ENCODE data around the gene TELO2.

Gene TELO2

GRCh38 chr16:1446296-1447080 is 46.7 kb upstream of the TELO2 start:
- TF ChIP-seq CTCF (IDR thresholded peaks at IDR 0.05; ENCODE audit: low read depth, low read length) = no peak
- no peak for DNase-seq (ENCODE audit: low read depth in 2 of 2)

GRCh38 chr16:1447965-1448364 is 45.2 kb upstream of the TELO2 start:
- no peak for DNase-seq (ENCODE audit: low read depth in 2 of 2)
- H3K4me3 ChIP-seq (replicated peaks in 1 of 2; ENCODE audit: low read depth in 2 of 2, low read length in 2 of 2) = no peak overlapping the region
- no peak for TF ChIP-seq CTCF (IDR thresholded peaks at IDR 0.05; ENCODE audit: low read depth, low read length)

More at GRCh38 chr16:1446296-1447080, 46.7 kb upstream of the TELO2 start:
- no peak overlapping the region for H3K4me3 ChIP-seq (replicated peaks in 1 of 2; ENCODE audit: low read depth in 2 of 2, low read length in 2 of 2)

- no peak for TF ChIP-seq CTCF (IDR thresholded peaks at IDR 0.05; ENCODE audit: low read depth, low read length)
- no peak overlapping the region for H3K4me3 ChIP-seq (replicated peaks in 1 of 2; ENCODE audit: low read depth in 2 of 2, low read length in 2 of 2)
- no peak for DNase-seq (ENCODE audit: low read depth in 2 of 2)
These were observed 44.5 kb upstream of the TELO2 start for GRCh38 chr16:1448536-1449116.

- no peak for DNase-seq (ENCODE audit: low read depth in 2 of 2)
- no peak for TF ChIP-seq CTCF (IDR thresholded peaks at IDR 0.05; ENCODE audit: low read depth, low read length)
- H3K4me3 ChIP-seq (replicated peaks in 1 of 2; ENCODE audit: low read depth in 2 of 2, low read length in 2 of 2) = no peak overlapping the region
These were observed 43.9 kb upstream of the TELO2 start for GRCh38 chr16:1449201-1449788.

- TF ChIP-seq CTCF (IDR thresholded peaks at IDR 0.05; ENCODE audit: low read depth, low read length) = no peak
- no peak for DNase-seq (ENCODE audit: low read depth in 2 of 2)
These were observed 42.9 kb upstream of the TELO2 start for GRCh38 chr16:1450218-1450617.

GRCh38 chr16:1450841-1451240 is 42.3 kb upstream of the TELO2 start:
- no peak overlapping the region for H3K4me3 ChIP-seq (replicated peaks in 1 of 2; ENCODE audit: low read depth in 2 of 2, low read length in 2 of 2)
- no peak for DNase-seq (ENCODE audit: low read depth in 2 of 2)
- TF ChIP-seq CTCF (IDR thresholded peaks at IDR 0.05; ENCODE audit: low read depth, low read length) = no peak

More at GRCh38 chr16:1450218-1450617, 42.9 kb upstream of the TELO2 start:
- no peak overlapping the region for H3K4me3 ChIP-seq (replicated peaks in 1 of 2; ENCODE audit: low read depth in 2 of 2, low read length in 2 of 2)
